HCT116 (cell line): Measurements from ENCODE around the gene MEF2B. TPM values are rescaled to one million over a fixed set of nuclear protein-coding genes. Genes with fewer than 3 reads are reported as not detected.
A peak's percentile ranks its signal among the peaks of the same experiment; 100 is the strongest.

Source experiments
- ATAC-seq: fragments of 200-7000 bp; cut with Tn5 transposase; 2 replicates; pipeline ENCODE4 v1.9.1; 2020; ENCODE audit warnings: mild to moderate bottlenecking, moderate library complexity
- BruUV-seq: library from RNA; stranded (reverse); fragments of 400-500 nt; replicated peaks from 2 replicates; lab custom pipeline; 2021; lab: Mats Ljungman, UMichigan
- CTCF ChIA-PET: fragments of 300-600 bp; sonication (Branson Sonifier 250); formaldehyde crosslinking; loops from one replicate; lab custom pipeline; 2021; ENCODE audit warnings: antibody characterized with exemption; lab: Charles Lee
- POLR2A ChIA-PET: fragments of 300-600, 350-600 bp; sonication (Branson Sonifier 250); formaldehyde crosslinking; loops from one replicate; lab custom pipeline; 2021; ENCODE audit warnings: antibody characterized with exemption; lab: Charles Lee
- RAD21 ChIA-PET, 2 experiments: fragments of 300-600 bp; sonication (Branson Sonifier 250); formaldehyde crosslinking; loops; one replicate each; lab custom pipeline; 2023; ENCODE audit warnings: low total read pairs in 2 of 2; ENCODE audit not compliant: uncharacterized antibody in 2 of 2, unreplicated experiment in 2 of 2, low non-redundant PET in 1 of 2; lab: Charles Lee
- DNase-seq: peaks from one replicate; pipeline ENCODE4 v3.0.0-alpha.2; 2010; ENCODE audit warnings: low read depth, low spot score
- H2AFZ ChIP-seq: fragments of 200-600 bp; shearing (Covaris generic), sonication (generic); 2 replicates; pipeline ENCODE4 v1.6.1; 2017; ENCODE audit warnings: low read depth, mixed run types, mixed read lengths, antibody characterized with exemption, low read length; ENCODE audit not compliant: poor library complexity, severe bottlenecking
- H3K27ac ChIP-seq: 2 replicates; pipeline ENCODE4 v1.5.1; 2012; ENCODE audit warnings: low read depth, low read length
- H3K27me3 ChIP-seq: fragments of 200-600 bp; sonication (generic); 2 replicates; pipeline ENCODE4 v1.6.1; 2016; ENCODE audit warnings: mixed run types, low read length, mixed read lengths; ENCODE audit not compliant: insufficient read depth
- H3K36me3 ChIP-seq, 2 experiments: fragments of 200-500 bp in 1 of 2; fragments of 200-600 bp in 1 of 2; sonication (Bioruptor generic) in 1 of 2; sonication (generic) in 1 of 2; 2 replicates each; pipeline versions ENCODE4 v1.5.1 to v1.6.1; 2014 to 2016; ENCODE audit warnings: low read length in 2 of 2, inconsistent platforms in 1 of 2, mixed read lengths in 1 of 2, mixed run types in 1 of 2; ENCODE audit not compliant: insufficient read depth in 2 of 2, control insufficient read depth in 1 of 2
- H3K4me1 ChIP-seq, 2 experiments: fragments of 200-600 bp in 1 of 2; sonication (generic) in 1 of 2; 2 replicates each; pipeline versions ENCODE4 v1.5.1 to v1.6.1; 2012 to 2017; ENCODE audit warnings: low read length in 2 of 2, inconsistent platforms in 1 of 2, mild to moderate bottlenecking in 1 of 2, mixed read lengths in 1 of 2, mixed run types in 1 of 2, moderate library complexity in 1 of 2; ENCODE audit not compliant: insufficient read depth in 2 of 2, control insufficient read depth in 1 of 2
- H3K4me2 ChIP-seq: fragments of 200-600 bp; sonication (generic); 2 replicates; pipeline ENCODE4 v1.6.1; 2017; ENCODE audit warnings: mixed run types, low read length, mixed read lengths
- H3K4me3 ChIP-seq, 2 experiments: fragments of 200-600 bp in 1 of 2; sonication (generic) in 1 of 2; replicated peaks in 1 of 2; 2 replicates each; pipeline ENCODE4 v1.5.1; 2011 to 2016; ENCODE audit warnings: low read length in 2 of 2, control low read depth in 1 of 2, low read depth in 1 of 2, mild to moderate bottlenecking in 1 of 2, mixed read lengths in 1 of 2, mixed run types in 1 of 2
- H3K79me2 ChIP-seq: fragments of 200-600 bp; sonication (generic); 2 replicates; pipeline ENCODE4 v1.6.1; 2017; ENCODE audit warnings: mild to moderate bottlenecking, mixed run types, low read length, moderate library complexity, mixed read lengths; ENCODE audit not compliant: insufficient read depth
- H3K9ac ChIP-seq: fragments of 200-600 bp; sonication (generic); 2 replicates; pipeline ENCODE4 v1.6.1; 2016; ENCODE audit warnings: low read length, mixed read lengths
- H3K9me2 ChIP-seq: fragments of 200-600 bp; sonication (generic), shearing (Covaris generic); 2 replicates; pipeline ENCODE4 v1.6.1; 2017; ENCODE audit warnings: mixed run types, mild to moderate bottlenecking, moderate library complexity; ENCODE audit not compliant: insufficient read depth
- H3K9me3 ChIP-seq, 2 experiments: fragments of 200-500 bp in 1 of 2; fragments of 200-600 bp in 1 of 2; sonication (Bioruptor generic) in 1 of 2; sonication (generic) in 1 of 2; 2 replicates each; pipeline ENCODE4 v1.6.1; 2014 to 2017; ENCODE audit warnings: low read length in 2 of 2, mixed read lengths in 2 of 2, inconsistent platforms in 1 of 2, low read depth in 1 of 2, mild to moderate bottlenecking in 1 of 2, mixed run types in 1 of 2, moderate library complexity in 1 of 2; ENCODE audit not compliant: control insufficient read depth in 1 of 2, insufficient read depth in 1 of 2
- H4K20me1 ChIP-seq: fragments of 200-600 bp; sonication (generic), shearing (Covaris generic); 2 replicates; pipeline ENCODE4 v1.6.1; 2017; ENCODE audit warnings: mixed run types, mild to moderate bottlenecking, moderate library complexity; ENCODE audit not compliant: insufficient read depth
- CBX3 ChIP-seq: IDR thresholded peaks from 2 replicates; pipeline ENCODE4 v1.6.1; 2012; ENCODE audit warnings: low read depth
- ELF1 ChIP-seq: IDR thresholded peaks from 2 replicates; pipeline ENCODE4 v1.6.1; 2012; ENCODE audit warnings: low read depth, borderline replicate concordance
- FOSL1 ChIP-seq: IDR thresholded peaks from 2 replicates; pipeline ENCODE4 v1.6.1; 2012; ENCODE audit warnings: low read depth
- JUND ChIP-seq: IDR thresholded peaks from 2 replicates; pipeline ENCODE4 v1.6.1; 2012
- MAX ChIP-seq: IDR thresholded peaks from 2 replicates; pipeline ENCODE4 v1.6.1; 2012
- POLR2AphosphoS5 ChIP-seq: IDR thresholded peaks from 2 replicates; pipeline ENCODE4 v1.6.1; 2011; ENCODE audit warnings: mild to moderate bottlenecking, low read depth, low read length, moderate library complexity
- RAD21 ChIP-seq: IDR thresholded peaks from 2 replicates; pipeline ENCODE4 v1.6.1; 2012; ENCODE audit warnings: low read depth, mild to moderate bottlenecking
- REST ChIP-seq: IDR thresholded peaks from 2 replicates; pipeline ENCODE4 v1.6.1; 2012; ENCODE audit warnings: low read depth
- SP1 ChIP-seq: IDR thresholded peaks from 2 replicates; pipeline ENCODE4 v1.6.1; 2012; ENCODE audit warnings: low read depth
- SRF ChIP-seq: IDR thresholded peaks from 2 replicates; pipeline ENCODE4 v1.6.1; 2012; ENCODE audit warnings: low read depth
- ZFX ChIP-seq: fragments of 450-650 bp; IDR thresholded peaks from 2 replicates; pipeline ENCODE4 v1.6.1; 2017
- intact Hi-C: fragments of 100-400 bp; cut with micrococcal nuclease; formaldehyde crosslinking; loops from 2 replicates; pipeline ENCODE4 v1.10.0; 2022
- total RNA-seq: library from RNA; stranded (reverse); gene quantifications from one replicate; pipeline ENCODE4 v1.2.1, GENCODE V29; 2021; ENCODE audit not compliant: unreplicated experiment
- TF ChIP-seq, protein P1 (sequence below): IDR thresholded peaks from 2 replicates; pipeline ENCODE4 v1.6.1; 2011; ENCODE audit warnings: mild to moderate bottlenecking, low read length, moderate library complexity; ENCODE audit not compliant: insufficient replicate concordance; ENCODE audit errors: extremely low read depth
- TF ChIP-seq, protein P2 (sequence below): IDR thresholded peaks from 2 replicates; pipeline ENCODE4 v1.6.1; 2012
- TF ChIP-seq, protein P3 (sequence below), 3 experiments: fragments of 200-600 bp in 1 of 3; sonication (generic) in 1 of 3; IDR thresholded peaks in 2 of 3; conservative IDR thresholded peaks in 1 of 3; 2 replicates each; pipeline ENCODE4 v1.5.1; 2012 to 2017; ENCODE audit warnings: low read depth in 2 of 3, low read length in 2 of 3, antibody characterized with exemption in 1 of 3, borderline replicate concordance in 1 of 3, control low read depth in 1 of 3, mild to moderate bottlenecking in 1 of 3, mixed read lengths in 1 of 3, mixed run types in 1 of 3, moderate library complexity in 1 of 3; ENCODE audit not compliant: insufficient read depth in 1 of 3

MEF2B gene
- total RNA-seq, 1 experiment from 2014 or later = 7.9 TPM

DNA sequence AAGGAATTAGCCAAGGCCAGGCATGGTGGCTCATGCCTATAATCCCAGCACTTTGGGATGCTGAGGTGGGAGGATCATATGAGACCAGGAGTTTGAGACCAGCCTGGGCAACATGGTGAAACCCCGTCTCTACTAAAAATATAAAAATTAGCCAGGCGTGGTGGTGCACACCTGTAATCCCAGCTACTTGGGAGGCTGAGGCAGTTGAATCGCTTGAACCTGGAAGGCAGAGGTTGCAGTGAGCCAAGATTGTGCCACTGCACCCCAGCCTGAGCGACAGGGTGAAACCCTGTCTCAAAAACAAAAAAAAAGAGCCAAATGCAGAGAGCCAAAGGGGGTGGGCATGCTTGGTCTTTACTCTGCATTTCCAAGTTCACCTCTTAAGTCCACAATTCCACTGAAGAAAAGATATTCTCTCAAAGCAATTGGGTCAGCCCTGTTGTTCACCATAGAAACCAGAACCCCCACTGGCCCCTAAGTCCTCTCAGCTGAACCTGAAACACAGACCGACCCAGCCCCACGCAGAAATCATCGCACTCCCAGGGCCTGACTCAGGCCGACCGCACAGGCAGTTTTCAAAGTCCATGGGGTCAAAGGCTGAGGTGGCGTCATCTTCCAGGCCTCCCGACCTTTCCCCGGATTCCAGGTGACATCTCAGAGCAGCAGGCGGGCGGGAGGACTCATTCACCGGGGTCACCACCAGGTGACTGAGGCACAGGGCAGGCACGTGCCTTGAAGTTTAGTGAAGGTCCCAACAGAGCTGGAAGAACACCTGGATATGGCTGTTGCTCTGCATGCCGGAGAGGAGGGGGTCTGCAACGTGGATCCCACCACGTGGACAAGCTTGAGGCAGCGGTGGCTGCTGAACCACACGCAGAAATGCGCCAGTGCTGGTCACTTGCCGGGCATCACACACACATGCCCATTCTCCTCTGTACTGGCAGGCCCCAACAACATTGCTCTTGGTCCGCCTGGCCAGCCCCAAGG is 73.1 kb downstream of the MEF2B start:
- Histone ChIP-seq H3K36me3 (no peaks in the 10 kb centered on the region), H4K20me1 (no peaks in the 10 kb centered on the region), H3K27ac (peak overlapping the region; percentile 48), H3K9me2 (no peaks in the 10 kb centered on the region), H2AFZ (no peak overlapping the region), H3K9me3 (no peaks in the 10 kb centered on the region), H3K4me1 (peaks cover 47 to 86% of the 10 kb centered on the region in 2 experiments), H3K79me2 (no peaks in the 10 kb centered on the region), H3K27me3 (no peaks in the 10 kb centered on the region), H3K4me3 (no peak overlapping the region), H3K4me2 (peak overlapping the region; percentile 65), H3K9ac (peak overlapping the region; percentile 55)
- intact Hi-C loops = no loop called here
- DNase-seq (peak; percentile 71), ATAC-seq (peak; percentile 80)
- TF ChIP-seq, protein P1, sequence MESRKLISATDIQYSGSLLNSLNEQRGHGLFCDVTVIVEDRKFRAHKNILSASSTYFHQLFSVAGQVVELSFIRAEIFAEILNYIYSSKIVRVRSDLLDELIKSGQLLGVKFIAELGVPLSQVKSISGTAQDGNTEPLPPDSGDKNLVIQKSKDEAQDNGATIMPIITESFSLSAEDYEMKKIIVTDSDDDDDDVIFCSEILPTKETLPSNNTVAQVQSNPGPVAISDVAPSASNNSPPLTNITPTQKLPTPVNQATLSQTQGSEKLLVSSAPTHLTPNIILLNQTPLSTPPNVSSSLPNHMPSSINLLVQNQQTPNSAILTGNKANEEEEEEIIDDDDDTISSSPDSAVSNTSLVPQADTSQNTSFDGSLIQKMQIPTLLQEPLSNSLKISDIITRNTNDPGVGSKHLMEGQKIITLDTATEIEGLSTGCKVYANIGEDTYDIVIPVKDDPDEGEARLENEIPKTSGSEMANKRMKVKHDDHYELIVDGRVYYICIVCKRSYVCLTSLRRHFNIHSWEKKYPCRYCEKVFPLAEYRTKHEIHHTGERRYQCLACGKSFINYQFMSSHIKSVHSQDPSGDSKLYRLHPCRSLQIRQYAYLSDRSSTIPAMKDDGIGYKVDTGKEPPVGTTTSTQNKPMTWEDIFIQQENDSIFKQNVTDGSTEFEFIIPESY = peak; percentile 14
- TF ChIP-seq JUND (peak; percentile 70), ELF1 (no peak), RAD21 (no peak), ZFX (no peak), POLR2AphosphoS5 (peak; percentile 44; the same call in 1 of the 2 replicates), CBX3 (peak; percentile 66; the same call in 1 of the 2 replicates), SRF (no peak), SP1 (peak; percentile 81), FOSL1 (peak; percentile 59; the same call in 1 of the 2 replicates), MAX (peak; percentile 87), REST (no peak)
- TF ChIP-seq, protein P2, sequence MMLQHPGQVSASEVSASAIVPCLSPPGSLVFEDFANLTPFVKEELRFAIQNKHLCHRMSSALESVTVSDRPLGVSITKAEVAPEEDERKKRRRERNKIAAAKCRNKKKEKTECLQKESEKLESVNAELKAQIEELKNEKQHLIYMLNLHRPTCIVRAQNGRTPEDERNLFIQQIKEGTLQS = no peak
- TF ChIP-seq, protein P3, sequence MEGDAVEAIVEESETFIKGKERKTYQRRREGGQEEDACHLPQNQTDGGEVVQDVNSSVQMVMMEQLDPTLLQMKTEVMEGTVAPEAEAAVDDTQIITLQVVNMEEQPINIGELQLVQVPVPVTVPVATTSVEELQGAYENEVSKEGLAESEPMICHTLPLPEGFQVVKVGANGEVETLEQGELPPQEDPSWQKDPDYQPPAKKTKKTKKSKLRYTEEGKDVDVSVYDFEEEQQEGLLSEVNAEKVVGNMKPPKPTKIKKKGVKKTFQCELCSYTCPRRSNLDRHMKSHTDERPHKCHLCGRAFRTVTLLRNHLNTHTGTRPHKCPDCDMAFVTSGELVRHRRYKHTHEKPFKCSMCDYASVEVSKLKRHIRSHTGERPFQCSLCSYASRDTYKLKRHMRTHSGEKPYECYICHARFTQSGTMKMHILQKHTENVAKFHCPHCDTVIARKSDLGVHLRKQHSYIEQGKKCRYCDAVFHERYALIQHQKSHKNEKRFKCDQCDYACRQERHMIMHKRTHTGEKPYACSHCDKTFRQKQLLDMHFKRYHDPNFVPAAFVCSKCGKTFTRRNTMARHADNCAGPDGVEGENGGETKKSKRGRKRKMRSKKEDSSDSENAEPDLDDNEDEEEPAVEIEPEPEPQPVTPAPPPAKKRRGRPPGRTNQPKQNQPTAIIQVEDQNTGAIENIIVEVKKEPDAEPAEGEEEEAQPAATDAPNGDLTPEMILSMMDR (IDR thresholded peaks at IDR 0.05 in 2 of 3, conservative IDR thresholded peaks at IDR 0.05 in 1 of 3; ENCODE audit: borderline replicate concordance in 1 of 3, insufficient read depth in 1 of 3, low read depth in 2 of 3, low read length in 2 of 3) = no peak
- BruUV-seq = TSS peak; percentile 39
- ChIA-PET RAD21 (no interaction called here), CTCF (no interaction called here), POLR2A (no interaction called here)
